ENCODE data around the gene PCDHGA1.

Gene PCDHGA1

GRCh38 chr5:141485321-141486055, 155.2 kb downstream of the PCDHGA1 start:
- TF ChIP-seq CTCF (IDR thresholded peaks at IDR 0.05; ENCODE audit: extremely low read depth, missing control alignments): no peak
- DNase-seq (ENCODE audit: low spot score): peak; percentile 3

GRCh38 chr5:141486091-141486490, 155.8 kb downstream of the PCDHGA1 start:
- peak; percentile 7 for DNase-seq (ENCODE audit: low spot score)
- TF ChIP-seq CTCF (IDR thresholded peaks at IDR 0.05; ENCODE audit: extremely low read depth, missing control alignments): no peak

GRCh38 chr5:141487131-141487530, 156.8 kb downstream of the PCDHGA1 start:
- TF ChIP-seq CTCF (IDR thresholded peaks at IDR 0.05; ENCODE audit: extremely low read depth, missing control alignments): no peak
- peak; percentile 8 for DNase-seq (ENCODE audit: low spot score)

- peak; percentile 8 for DNase-seq (ENCODE audit: low spot score)
- TF ChIP-seq CTCF (IDR thresholded peaks at IDR 0.05; ENCODE audit: extremely low read depth, missing control alignments): no peak
These were observed 158.6 kb downstream of the PCDHGA1 start, which contains the start of gene PCDHGC5 for GRCh38 chr5:141488591-141489561. Gene PCDHGC5 (plus strand): TSS chr5:141489081. CDS start chr5:141489241, 160 bp downstream.

GRCh38 chr5:141489841-141490240, 159.5 kb downstream of the PCDHGA1 start:
- peak; percentile 9 for DNase-seq (ENCODE audit: low spot score)
- TF ChIP-seq CTCF (IDR thresholded peaks at IDR 0.05; ENCODE audit: extremely low read depth, missing control alignments): no peak

- no peak for TF ChIP-seq CTCF (IDR thresholded peaks at IDR 0.05; ENCODE audit: extremely low read depth, missing control alignments)
- no peak for DNase-seq (ENCODE audit: low spot score)
These were observed 160.0 kb downstream of the PCDHGA1 start for GRCh38 chr5:141490271-141490670.

- no peak for DNase-seq (ENCODE audit: low spot score)
These were observed 160.5 kb downstream of the PCDHGA1 start for GRCh38 chr5:141490771-141491170.

More at GRCh38 chr5:141490771-141491170, 160.5 kb downstream of the PCDHGA1 start:
- TF ChIP-seq CTCF (IDR thresholded peaks at IDR 0.05; ENCODE audit: extremely low read depth, missing control alignments): no peak

All from GM20000 (cell line).